Germinal center (tissue), 1 donor: ENCODE results near the gene GPR84.
"Not testable (repeated sequence)": the region's sequence is repeated elsewhere in the genome, so short reads cannot be mapped to it uniquely, and the experiment has no call there.

Experiments
- DNase-seq: peaks from one replicate; pipeline ENCODE4 v3.0.0; 2012; ENCODE audit warnings: mixed read lengths, low spot score

Gene GPR84

GRCh38 chr12:54325442-54326109 lies 38.7 kb downstream of the GPR84 start:
- not testable (repeated sequence) for DNase-seq

- DNase-seq: peak; percentile 99
Observed at GRCh38 chr12:54324617-54325441, 39.5 kb downstream of the GPR84 start, which contains the start of gene COPZ1. COPZ1 (plus strand) TSS chr12:54325131; CDS start chr12:54325164, 33 bp downstream.

- no peak for DNase-seq
Observed at GRCh38 chr12:54321363-54321762, 42.9 kb downstream of the GPR84 start.
